HG03520 (cell line): ENCODE results near the gene ATP8B2.
"Not testable (repeated sequence)": the region's sequence is repeated elsewhere in the genome, so short reads cannot be mapped to it uniquely, and the experiment has no call there.

ENCODE experiments used
- ATAC-seq: cut with Tn5 transposase; IDR thresholded peaks from one replicate; pipeline ENCODE4 v1.9.1; 2021; ENCODE audit warnings: mild to moderate bottlenecking, moderate library complexity; ENCODE audit not compliant: unreplicated experiment

Gene ATP8B2

DNA sequence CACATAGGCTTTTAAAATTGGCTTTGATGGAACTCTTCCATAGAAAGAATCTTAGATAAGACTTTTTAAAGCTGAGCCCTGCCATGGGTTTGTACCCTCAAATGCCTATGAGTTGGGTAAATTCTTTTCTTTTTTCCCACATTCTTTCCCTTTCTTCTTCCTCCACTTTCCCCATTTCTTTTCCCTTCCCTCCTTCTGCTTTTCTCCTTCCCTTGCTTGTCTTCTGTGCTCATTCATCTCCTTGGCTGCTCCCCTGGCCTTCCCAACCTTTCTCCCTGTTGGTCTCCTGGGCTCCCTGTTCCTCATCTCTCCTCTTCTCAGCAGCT lies 3.8 kb upstream of the ATP8B2 start:
- ATAC-seq, result not testable (repeated sequence)

DNA sequence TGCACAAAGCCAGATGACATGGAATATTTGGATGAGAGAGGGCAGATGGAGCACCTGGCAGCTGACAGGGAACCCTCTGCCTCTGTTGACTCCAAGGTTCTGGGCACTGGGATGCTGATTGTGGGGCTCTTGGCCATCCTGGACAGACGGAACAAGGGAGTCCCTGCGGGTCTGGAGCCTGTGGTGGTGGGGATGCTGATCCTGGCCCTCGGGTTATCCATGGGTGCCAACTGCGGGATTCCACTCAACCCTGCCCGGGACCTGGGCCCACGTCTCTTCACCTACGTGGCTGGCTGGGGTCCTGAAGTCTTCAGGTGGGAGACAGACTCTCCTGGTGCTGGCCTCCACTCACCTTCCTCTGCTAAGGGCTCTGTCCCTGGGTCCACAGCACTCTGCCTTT lies 1.8 kb upstream of the ATP8B2 start:
- ATAC-seq, result no peak

GRCh38 chr1:154324241-154324640 lies 1.1 kb upstream of the ATP8B2 start:
- no peak for ATAC-seq

DNA sequence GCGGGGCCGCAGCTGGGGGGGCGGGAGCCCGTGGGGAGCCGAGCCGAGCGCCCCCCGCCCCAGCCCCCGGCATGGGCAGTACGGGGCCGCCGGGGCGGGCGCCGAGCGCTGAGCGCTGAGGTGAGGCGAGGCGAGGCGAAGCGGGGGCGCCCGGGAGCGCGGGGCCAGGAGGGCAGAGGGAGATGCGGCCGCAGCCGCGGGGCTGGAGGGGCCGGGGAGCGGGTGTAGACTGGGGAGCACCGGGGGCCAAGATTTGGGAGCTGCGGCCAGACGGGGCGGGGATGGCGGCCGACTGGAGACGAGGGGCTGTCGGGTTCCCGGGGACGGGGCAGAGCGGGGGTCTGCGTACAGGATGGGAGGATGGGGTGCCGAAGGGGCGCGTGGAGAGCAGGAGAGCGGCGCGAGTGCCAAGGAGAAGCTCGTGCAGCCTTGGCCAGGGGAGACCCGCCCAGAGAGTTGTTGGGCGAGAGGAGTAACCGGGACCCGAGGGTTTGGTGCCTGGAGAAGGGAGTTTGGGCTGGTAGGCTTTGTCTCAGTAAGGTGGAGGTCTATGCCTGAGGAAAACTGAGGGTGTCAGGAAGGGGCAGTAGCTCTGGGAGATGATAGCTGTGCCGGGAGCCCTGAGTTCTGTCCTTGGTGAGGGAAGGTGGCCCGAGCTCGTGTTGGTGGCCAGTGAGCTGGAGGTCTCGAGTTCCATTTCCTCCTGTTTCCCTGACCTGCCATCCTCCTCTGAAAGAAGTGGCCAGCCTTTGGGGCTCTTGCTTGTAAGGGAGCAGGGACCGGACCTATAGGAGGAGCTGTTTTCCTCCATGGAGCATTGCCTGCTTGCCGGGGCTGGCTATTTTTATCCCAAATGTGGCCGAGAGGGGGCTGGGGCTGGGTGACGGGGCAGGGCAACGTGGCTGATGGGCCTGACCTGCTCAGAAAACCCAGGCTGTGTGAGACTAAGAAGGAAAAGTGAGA lies 539 bp downstream of the ATP8B2 start:
- ATAC-seq, result no peak

GRCh38 chr1:154326546-154327465 lies 1.5 kb downstream of the ATP8B2 start:
- ATAC-seq, result no peak

GRCh38 chr1:154327466-154328317 lies 2.4 kb downstream of the ATP8B2 start:
- no peak for ATAC-seq

DNA sequence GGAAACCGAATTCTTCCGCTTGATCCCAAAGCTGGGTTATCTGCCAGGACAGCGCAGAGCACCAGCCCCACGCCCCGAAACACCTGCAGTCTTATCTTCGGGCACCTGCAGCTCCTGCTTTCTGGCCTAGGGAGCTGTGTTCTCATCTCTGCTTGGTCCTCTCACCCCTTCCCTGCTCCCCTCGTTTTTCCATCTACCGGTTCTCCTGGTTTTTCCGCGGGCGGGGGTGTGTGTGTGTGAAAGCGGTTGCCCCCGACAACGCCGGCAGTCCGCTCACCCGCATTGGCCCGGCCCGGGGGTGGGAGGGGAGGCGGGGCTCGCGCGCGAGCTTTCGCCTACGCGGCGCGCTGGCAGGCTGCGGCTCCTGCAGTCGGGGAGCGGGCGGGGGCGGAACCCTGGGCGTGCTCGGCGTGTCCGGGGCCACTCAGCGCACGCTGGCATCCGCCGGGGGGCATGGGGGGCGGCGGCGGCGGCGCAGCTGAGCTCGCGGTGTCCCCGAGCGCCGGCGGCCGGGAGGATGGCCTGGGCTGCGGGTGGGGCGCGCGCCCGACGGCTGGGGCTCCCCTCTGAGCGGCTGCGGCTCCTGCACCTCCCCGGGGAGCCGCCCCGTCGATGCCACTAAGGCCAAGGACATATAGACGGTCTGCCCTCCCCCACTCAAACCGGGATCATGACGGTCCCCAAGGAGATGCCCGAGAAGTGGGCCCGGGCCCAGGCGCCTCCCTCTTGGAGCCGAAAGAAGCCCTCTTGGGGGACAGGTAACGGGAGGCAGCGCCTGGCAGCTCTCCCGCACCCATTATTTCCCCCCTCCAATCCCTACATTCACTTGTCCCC lies 3.2 kb downstream of the ATP8B2 start:
- ATAC-seq, result no peak

- ATAC-seq, result no peak
Measured at GRCh38 chr1:154329152-154329521, 3.8 kb downstream of the ATP8B2 start.

DNA sequence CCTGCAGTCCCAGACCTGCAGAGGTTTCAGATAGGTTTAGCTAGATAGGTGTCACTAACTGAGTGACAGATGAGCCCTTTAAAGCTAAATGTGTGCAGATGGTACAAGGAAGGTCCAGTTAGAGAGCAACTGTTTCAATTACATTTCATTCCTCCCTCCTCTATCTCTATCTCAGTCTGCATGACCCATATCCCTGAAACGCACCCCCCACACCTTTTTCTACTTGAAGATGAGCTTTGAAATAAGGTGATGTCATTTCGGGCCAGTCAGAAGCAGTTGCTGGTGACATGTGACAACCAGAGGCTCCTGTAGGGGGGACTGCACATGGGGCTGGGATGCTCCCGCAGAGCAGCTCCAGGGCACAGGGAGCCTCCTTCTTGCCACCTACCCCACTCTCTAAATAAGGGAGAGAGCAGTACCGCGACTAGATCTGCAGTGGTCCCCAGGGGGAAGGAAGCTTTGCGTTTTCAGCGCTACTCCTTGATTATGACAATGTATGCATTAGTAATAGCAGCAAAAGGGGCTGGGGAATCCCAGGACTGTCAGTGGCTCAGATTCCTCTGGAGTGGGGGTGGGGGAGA lies 4.3 kb downstream of the ATP8B2 start:
- no peak for ATAC-seq

DNA sequence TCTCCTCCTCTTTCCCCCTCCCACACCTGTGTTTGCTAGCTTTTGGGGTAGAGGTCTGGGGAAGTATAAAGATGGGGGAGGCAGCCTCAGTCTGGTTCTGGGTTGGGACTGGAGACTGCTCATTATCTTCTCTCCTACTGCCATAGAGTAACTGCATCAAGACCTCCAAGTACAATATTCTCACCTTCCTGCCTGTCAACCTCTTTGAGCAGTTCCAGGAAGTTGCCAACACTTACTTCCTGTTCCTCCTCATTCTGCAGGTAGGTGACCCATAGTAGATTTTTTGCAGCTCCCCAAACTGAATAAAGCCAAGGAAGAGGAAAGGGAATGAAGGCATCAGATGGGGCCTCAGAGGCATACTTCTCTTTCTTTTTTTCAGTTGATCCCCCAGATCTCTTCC lies 5.3 kb downstream of the ATP8B2 start:
- no peak for ATAC-seq

DNA sequence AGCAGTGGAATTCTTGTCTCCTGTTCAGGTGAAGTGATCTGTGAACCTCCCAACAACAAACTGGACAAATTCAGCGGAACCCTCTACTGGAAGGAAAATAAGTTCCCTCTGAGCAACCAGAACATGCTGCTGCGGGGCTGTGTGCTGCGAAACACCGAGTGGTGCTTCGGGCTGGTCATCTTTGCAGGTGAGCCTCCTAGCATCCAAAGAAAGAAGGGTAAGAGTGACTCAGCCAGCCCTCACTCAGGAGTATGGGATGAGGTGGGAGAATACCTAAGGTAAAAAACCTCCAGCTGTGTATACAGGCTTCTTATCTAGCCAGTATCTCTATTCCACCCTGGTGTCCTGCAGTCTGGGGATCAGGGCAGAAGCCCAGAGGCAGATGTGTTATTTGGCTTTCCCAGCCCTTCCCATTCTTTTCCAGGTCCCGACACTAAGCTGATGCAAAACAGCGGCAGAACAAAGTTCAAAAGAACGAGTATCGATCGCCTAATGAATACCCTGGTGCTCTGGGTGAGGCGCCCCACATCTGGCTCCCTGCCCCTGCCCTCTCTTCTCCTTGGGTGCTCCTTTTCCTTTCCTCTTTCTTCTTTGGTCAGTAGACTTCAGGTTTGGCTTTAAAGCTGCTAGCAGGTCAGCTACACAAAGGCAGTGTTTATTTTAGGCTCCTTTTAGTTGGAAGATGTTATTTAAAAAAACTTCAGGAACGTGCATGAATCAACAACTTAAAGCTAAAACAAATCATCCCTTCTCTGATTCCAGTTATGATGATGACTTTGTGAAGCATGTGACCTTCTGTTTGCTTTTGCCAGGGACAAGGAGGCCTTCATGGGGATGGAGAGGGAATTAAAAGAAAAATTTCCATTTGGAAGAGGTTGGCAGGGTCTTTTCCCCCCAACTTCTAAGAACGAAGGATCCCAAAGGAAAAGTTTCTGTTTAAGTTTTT lies 9.0 kb downstream of the ATP8B2 start:
- ATAC-seq, result no peak

DNA sequence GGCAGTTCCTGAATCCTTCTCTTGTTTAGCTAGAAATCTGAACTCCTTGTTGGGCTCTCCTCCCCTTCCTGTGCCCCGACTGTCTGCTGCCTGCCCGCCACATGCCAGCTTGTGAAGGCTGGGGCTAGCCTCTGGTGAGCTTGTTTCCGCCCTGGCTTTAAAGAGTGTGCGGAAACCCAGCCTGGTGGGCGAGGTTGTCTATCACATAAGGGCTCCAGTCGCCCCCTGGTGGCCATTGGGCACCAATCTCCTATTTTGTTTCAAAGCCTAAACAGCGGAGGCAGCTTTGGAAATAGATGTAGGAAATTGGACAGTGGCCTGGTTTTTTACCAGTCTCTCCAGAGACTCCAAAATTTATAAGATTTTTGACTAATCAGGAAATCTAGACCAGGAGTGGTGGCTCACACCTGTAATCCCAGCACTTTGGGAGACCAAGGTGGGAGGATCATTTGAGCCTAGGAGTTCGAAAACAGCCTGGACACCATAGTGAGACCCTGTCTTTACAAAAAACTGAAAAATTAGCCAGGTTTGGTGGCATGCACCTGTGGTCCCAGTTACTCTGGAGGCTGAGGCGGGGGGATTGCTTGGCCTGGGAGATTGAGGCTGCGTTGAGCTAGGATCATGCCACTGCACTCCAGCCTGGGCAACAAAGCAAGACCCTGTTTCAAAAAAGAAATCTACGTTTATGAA lies 9.8 kb downstream of the ATP8B2 start:
- no peak for ATAC-seq

GRCh38 chr1:154337253-154337894 lies 12.0 kb downstream of the ATP8B2 start:
- ATAC-seq, result no peak

GRCh38 chr1:154338875-154339274 lies 13.6 kb downstream of the ATP8B2 start:
- no peak for ATAC-seq

- not testable (repeated sequence) for ATAC-seq
Measured at GRCh38 chr1:154341366-154341765, 16.0 kb downstream of the ATP8B2 start.

GRCh38 chr1:154342132-154342531 lies 16.8 kb downstream of the ATP8B2 start:
- ATAC-seq, result no peak

- no peak for ATAC-seq
Measured at GRCh38 chr1:154342836-154343472, 17.6 kb downstream of the ATP8B2 start.
